Glutamatergic neuron (in vitro differentiated cells): ENCODE data around the gene PPFIA2. TPM values are rescaled to one million over a fixed set of nuclear protein-coding genes. Genes with fewer than 3 reads are reported as not detected.

Source experiments
- DNase-seq: peaks from one replicate; pipeline ENCODE4 v3.0.0; 2022
- H3K27ac Mint-ChIP-seq: one replicate; pipeline ENCODE4 v1.8.0; 2020; ENCODE audit warnings: mild to moderate bottlenecking, mixed read lengths, inconsistent platforms; ENCODE audit not compliant: unreplicated experiment
- H3K27me3 Mint-ChIP-seq: one replicate; pipeline ENCODE4 v1.8.0; 2020; ENCODE audit warnings: mild to moderate bottlenecking, moderate library complexity, mixed read lengths, inconsistent platforms; ENCODE audit not compliant: unreplicated experiment
- H3K36me3 Mint-ChIP-seq: one replicate; pipeline ENCODE4 v1.8.0; 2020; ENCODE audit warnings: mild to moderate bottlenecking, mixed read lengths, inconsistent platforms; ENCODE audit not compliant: unreplicated experiment
- H3K4me1 Mint-ChIP-seq: one replicate; pipeline ENCODE4 v1.8.0; 2020; ENCODE audit warnings: mild to moderate bottlenecking, low read depth, mixed read lengths, inconsistent platforms; ENCODE audit not compliant: unreplicated experiment
- H3K4me3 Mint-ChIP-seq: one replicate; pipeline ENCODE4 v1.8.0; 2020; ENCODE audit warnings: mild to moderate bottlenecking, mixed read lengths, inconsistent platforms; ENCODE audit not compliant: unreplicated experiment
- H3K9me3 Mint-ChIP-seq: one replicate; pipeline ENCODE4 v1.8.0; 2020; ENCODE audit warnings: mild to moderate bottlenecking, moderate library complexity, mixed read lengths, inconsistent platforms; ENCODE audit not compliant: unreplicated experiment
- CTCF ChIP-seq: fragments of 200-600 bp; sonication (generic); IDR thresholded peaks from one replicate; pipeline ENCODE4 v1.5.0; 2021; ENCODE audit not compliant: partially characterized antibody, unreplicated experiment
- total RNA-seq: library from RNA; stranded (reverse); fragmentation: NEBNext Ultra II Directional; extraction: Animal tissue kit (Norgen Biotek cat#: 25700); gene quantifications from one replicate; pipeline ENCODE4 v1.2.1, GENCODE V29; 2021; ENCODE audit not compliant: unreplicated experiment

Gene PPFIA2
- total RNA-seq, 1 donor from 2014 or later: 31.1 TPM

GRCh38 chr12:81274637-81275529 lies 484.3 kb downstream of the PPFIA2 start:
- no peak for TF ChIP-seq CTCF
- H3K36me3 Mint-ChIP-seq: no peaks in the 10 kb centered on the region
- DNase-seq: no peak
- no peak overlapping the region for H3K27ac Mint-ChIP-seq
- no peak overlapping the region for H3K4me3 Mint-ChIP-seq
- no peaks in the 10 kb centered on the region for H3K9me3 Mint-ChIP-seq
- no peaks in the 10 kb centered on the region for H3K27me3 Mint-ChIP-seq
- no peaks in the 10 kb centered on the region for H3K4me1 Mint-ChIP-seq

DNA sequence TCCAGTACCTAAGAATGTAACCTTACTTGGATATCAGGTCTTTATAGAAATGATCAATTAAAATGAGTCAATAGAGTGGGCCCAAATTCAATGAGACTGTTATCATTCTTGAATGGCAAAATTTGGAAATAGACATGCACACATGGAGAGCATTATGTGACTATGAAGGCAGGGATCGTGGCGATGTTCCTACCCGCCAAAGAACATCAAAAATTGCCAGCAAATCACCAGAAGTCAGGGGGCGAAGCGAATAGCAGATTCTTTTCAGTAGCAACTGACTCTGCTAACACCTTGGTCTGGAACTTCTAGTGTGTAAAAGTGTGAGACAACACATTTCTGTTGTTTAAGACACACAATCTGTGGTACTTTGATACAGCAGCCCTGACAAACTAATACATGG lies 488.8 kb downstream of the PPFIA2 start:
- Mint-ChIP-seq H3K27me3 (no peaks in the 10 kb centered on the region), H3K27ac (no peak overlapping the region), H3K9me3 (no peaks in the 10 kb centered on the region), H3K4me3 (no peak overlapping the region), H3K36me3 (no peaks in the 10 kb centered on the region), H3K4me1 (no peaks in the 10 kb centered on the region)
- DNase-seq: no peak
- TF ChIP-seq CTCF: no peak

GRCh38 chr12:81263072-81263471 lies 496.1 kb downstream of the PPFIA2 start:
- Mint-ChIP-seq H3K4me1 (peaks cover 3% of the 10 kb centered on the region), H3K36me3 (no peaks in the 10 kb centered on the region), H3K9me3 (no peaks in the 10 kb centered on the region), H3K4me3 (no peak overlapping the region), H3K27ac (no peak overlapping the region), H3K27me3 (no peaks in the 10 kb centered on the region)
- TF ChIP-seq CTCF: no peak
- DNase-seq: no peak

DNA sequence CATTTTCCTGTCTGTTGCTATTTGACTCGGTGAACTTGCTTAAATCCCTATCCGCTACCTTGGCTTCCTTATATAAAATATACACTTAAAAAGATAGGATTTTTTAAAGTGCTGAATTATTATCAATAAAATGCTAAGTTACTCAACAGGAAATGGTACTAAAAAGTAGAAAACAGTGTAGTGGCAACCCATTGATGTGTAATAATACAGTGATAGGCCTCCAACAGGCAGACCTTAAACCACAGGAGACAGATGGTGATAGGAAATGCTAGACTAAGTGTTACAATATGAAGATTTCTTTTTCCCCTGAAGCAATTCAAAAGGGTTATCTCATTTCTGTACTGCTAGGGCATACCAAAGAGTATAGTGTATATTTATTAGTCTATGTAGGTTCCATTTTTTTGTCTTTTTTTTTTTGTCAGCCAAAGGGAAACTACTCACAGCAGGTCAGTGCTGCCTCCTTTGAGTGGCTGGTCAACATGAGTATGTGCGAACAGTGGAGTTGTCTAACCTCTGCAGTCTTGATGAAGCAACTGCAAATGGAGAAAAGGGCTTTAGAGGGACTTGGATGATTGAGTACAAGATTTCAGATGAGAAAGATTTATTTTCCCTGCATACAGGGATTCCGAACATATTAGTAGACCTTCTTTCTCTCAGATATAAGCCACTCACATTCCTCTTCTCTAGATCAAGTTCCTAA lies 497.5 kb downstream of the PPFIA2 start:
- no peak overlapping the region for H3K4me3 Mint-ChIP-seq
- DNase-seq: no peak
- no peaks in the 10 kb centered on the region for H3K9me3 Mint-ChIP-seq
- no peak overlapping the region for H3K27ac Mint-ChIP-seq
- H3K36me3 Mint-ChIP-seq: no peaks in the 10 kb centered on the region
- no peaks in the 10 kb centered on the region for H3K27me3 Mint-ChIP-seq
- TF ChIP-seq CTCF: no peak
- H3K4me1 Mint-ChIP-seq: peaks cover 7% of the 10 kb centered on the region

DNA sequence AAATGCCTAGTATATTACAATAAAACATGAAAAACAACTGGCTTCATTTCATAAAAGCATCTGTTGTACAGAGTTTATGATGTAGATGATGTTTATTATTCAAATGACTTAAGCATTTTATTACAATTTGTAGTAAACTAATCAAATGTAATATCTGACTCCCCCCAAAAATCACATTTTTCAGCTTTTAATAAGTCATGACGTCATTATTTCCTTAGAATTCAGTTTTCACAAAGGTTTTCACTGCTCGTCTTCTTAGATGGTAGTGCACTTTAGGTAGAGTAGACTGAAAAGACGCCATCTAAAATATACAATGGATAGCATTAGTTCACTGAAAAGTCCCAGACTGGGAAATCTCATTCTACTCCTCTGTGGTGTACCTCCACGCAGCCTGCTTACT lies 499.8 kb downstream of the PPFIA2 start:
- Mint-ChIP-seq H3K4me1 (peaks cover 7% of the 10 kb centered on the region), H3K27me3 (no peaks in the 10 kb centered on the region), H3K4me3 (no peak overlapping the region), H3K36me3 (no peaks in the 10 kb centered on the region), H3K9me3 (no peaks in the 10 kb centered on the region), H3K27ac (no peak overlapping the region)
- DNase-seq: no peak
- no peak for TF ChIP-seq CTCF
